A204.1 (cell line): ENCODE results near the gene SRGN.

ENCODE experiments used
- FAIRE-seq: peaks from 2 replicates; lab custom pipeline; 2012; peaks lifted over from hg19 to GRCh38; lab: Jason Lieb, UNC

SRGN gene

DNA sequence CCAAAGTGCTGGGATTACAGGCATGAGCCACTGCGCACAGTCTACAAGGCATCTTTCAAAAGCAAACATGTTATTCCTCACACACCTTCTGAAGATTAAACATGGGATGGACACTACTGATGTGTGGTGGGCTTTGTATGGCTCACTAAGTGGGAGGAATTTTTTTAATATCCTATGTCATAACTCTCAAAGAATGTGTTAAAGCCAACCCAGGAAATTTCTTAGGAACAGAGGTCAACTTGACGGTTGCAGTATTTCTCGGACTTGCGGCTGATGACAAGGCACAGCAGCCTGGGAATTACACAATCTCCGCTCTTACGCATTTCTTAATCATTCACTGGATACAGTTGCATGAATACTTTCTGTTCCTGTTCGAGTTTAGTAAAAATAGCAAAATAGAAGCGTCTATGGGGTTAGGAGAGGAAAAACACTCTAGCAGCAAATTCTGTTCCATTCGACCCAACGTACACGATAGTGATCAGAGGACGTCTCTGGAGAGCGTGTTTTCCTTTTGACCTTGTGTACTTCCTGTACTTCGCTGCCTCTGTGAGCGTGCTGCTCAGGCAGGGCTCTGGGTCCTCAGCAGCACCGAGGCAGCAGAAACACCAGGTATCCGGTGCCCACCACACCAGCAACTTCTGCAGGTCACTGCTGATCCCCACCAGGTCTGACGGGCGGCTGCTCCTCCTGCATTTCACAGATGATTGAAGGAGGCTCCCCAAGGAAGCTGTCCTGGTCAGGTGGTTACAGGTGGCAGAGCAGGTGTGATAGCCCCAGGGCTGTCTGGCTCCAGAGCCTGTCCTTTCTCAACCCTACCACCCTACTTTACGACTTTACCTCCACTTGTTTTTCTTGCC lies 26.4 kb upstream of the SRGN start:
- no peak for FAIRE-seq

DNA sequence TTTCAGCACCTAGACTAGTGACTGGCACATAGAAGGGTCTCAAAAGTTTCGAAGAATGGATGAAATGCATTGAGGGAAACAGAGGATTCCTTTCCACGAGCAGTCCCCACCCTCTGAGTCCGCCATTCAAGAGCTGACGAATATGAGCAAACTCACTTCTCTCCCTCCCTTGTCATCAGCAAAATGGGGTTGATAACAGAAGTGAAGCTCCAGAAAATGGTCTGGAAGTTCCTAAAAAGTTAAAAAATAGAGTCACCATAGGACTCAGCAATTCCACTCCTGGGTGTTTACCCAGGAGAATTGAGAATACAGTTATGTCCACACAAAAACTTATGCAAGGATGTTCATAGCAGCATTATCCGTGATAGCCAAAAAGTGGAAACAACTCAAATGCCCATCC lies 25.0 kb upstream of the SRGN start:
- FAIRE-seq: no peak

DNA sequence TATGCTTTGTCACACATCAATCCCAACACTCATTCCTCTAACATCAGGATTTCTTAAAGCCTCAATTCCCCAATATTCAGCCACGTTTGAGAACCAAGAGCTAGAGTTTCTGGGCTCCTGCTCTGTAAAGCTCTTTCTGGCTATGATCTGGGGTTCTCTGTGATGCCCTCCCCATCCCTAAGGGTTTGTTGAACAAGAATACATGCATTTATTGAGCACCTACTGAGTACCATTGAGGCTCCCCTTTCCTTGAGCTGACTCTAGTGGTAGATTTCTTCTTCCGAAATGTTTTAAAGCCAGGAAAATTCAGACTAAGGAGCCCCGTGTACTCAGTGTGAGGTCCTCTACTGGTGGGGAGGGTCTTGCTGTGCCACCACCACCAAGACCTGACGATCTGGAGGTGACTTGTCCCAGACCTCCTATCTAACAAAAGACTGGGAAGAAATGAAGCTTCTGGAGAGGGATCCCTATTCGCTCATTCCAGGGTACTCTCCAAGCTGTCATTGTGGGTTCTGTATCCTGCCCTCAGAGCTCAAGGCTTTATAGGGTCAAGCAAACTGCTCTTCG lies 23.1 kb upstream of the SRGN start:
- FAIRE-seq: no peak

DNA sequence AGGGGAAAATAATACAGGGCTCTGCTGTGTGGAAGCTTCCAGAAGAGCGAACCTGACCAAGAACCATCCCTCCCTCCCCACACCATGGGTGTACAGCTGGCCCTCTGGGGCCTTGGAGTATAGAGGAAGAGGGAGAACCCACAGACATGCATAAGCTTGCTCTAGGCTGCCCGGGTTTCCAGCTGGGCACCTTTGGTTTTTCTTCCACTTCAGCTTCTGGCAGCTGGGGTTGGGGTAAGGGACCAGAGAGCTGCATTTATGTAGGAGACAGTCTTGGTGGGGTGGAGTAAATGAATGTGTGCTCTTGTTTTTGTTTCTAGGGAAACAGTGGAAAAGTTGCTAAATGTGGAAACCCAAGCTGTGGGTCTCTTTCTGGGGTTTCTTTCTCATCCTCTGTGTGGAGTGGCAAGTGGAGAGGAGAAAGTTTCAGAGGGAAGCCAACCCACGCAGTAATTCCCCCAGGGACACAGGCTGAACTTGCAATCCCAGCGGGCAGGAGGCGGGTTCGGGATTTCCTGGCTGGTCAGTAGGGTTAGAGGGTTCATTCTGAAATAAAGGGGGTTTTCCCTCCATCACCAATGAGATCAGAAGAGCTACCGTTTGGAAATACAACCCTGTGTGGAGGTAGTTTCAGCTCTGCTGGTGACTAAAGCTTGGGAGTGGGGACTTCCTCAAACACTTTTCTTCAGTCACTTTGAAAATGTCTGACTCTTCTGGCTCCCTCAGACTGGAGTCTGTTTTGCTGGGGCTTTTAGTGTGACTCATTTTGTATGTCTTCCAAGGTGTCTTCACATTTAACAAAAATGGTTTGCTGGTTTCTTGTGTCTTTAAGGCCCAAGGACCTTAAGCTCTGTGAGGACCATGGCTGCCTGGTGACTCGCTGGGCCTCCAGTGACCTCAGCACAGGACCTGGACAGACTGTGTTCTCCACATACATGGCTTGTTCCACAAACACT lies 22.2 kb upstream of the SRGN start:
- no peak for FAIRE-seq

DNA sequence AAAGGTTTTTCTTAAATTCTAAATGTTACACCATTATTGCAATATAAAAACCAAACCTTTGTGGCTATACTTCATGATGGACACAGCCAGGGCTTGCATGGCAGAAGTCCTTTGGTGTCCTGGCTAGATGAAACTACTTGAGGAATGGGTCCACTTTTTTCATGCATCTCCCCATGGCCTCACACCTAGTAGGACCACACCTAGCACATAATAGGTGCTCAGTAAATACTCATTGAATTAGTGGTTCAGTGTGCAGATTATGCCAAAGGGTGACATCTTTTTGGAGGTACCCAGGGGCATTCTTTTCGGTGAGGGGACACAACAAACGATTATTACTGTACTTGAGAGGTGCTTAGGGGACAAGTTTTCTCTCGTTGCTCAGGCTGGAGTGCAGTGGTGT lies 20.7 kb upstream of the SRGN start:
- FAIRE-seq: no peak

DNA sequence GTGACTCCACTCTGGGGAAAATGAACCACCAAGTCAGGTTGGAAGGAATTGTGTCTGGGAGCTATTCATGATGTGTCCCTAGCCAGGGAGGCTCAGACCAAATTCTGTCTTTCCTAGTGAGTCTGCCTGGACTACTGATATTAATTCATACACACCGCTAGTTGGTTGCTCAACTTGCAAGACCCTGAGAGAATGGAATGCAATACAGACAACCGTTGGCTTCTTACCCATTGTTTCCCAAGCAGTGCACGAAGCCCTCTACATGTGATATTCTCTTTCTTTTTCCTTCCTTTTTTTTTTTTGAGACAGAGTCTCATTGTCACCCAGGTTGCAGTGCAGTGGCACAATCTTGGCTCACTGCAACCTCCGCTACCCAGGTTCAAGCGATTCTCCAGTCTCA lies 19.4 kb upstream of the SRGN start:
- no peak for FAIRE-seq

DNA sequence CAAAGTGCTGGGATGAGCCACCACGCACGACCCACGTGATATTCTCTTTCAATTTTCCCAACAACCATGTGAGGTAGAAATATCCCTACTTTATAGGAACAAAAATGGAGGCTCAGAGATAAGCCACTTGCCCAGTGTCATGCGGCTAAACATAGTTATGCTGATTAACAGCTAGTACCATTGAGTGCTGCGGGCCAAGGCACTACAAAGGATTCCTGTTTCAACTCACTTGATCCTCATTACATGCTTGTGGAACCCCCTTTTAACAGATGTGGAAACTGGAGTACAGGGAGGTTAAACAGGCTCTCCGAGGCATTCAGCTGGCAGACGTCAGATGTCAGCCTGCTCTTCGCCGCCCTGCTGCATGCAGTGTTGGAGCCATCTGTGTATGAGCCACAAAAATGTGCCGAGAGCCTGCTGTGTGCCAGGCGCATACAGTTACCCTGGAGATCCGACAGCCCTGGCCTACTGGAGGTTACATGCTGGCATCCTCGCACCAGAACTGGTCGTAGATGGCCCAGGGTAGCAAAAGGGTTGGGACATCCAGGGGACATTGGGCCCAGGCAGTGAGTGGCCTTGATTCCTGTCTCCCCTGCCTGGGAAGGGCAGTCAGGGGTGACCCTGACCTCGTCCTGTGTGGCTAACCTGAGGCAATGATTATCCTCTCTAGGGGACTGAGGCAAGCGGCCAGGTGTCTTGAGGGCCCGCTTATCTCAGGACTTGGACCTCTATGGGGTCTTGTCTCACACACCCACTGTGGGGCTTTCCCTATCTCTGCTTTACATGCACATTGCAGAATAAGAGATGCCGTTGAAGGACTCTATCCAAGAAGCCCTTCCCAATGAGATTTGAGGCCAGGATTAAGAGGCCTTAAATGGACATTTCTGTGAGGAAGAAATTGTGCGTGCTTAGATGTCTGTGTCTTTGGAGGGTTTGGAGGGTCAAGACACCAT lies 18.5 kb upstream of the SRGN start:
- no peak for FAIRE-seq

DNA sequence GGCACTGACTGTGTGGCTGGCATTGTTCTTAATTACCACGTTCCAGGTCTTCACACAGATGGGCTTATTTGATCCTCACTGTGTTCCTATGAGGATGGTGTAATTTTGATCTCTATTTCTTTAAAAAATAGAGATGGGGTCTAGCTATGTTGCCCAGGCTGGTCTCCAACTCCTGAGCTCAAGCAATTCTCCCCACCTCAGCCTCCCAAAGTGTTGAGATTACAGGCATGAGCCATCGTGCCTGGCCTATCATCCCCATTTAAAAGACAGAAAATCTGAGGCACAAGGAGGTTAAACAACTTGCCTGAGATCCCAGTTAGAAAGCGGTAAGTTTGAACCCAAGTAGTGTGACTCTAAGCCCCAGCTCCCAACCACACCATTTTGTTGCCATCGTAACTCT lies 17.0 kb upstream of the SRGN start:
- no peak for FAIRE-seq

DNA sequence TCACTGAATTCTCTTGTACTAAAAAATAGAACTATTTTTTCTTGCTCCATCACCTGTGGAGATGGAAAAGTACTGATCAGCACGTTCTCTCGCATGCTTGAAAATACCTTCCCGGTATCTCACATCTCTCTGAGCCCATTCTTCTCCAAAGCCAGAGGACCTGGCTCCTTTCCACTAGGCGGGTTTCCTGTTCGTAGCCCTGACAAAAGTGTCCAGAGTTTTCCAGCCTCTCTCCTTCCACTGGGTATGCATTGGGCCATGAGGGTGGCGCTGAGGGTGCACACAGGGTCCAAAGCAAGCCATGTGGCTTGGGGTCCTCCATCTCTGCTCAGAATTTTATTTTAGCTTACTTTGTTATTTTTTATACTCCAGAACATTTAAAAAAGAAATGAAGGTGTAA lies 16.3 kb upstream of the SRGN start:
- FAIRE-seq: no peak

DNA sequence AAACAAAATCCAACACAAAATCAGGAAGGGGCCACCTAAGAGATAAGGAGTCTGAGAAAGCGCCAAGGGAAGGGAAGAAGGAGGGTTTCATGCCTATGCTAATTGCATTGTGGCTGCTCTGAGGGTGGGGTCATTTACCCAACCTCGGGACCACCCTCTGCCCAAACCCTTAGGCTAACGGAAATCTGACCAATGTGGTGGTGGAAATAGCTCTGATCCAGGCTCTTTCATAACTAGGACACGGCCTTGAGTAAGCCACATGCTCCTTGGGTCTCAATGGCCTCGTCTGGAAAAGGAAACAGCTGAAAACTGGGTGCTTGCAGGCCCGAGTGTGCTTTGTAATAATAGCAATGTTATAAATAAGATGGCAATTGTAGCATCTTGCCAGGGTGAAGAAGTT lies 14.9 kb upstream of the SRGN start:
- no peak for FAIRE-seq

DNA sequence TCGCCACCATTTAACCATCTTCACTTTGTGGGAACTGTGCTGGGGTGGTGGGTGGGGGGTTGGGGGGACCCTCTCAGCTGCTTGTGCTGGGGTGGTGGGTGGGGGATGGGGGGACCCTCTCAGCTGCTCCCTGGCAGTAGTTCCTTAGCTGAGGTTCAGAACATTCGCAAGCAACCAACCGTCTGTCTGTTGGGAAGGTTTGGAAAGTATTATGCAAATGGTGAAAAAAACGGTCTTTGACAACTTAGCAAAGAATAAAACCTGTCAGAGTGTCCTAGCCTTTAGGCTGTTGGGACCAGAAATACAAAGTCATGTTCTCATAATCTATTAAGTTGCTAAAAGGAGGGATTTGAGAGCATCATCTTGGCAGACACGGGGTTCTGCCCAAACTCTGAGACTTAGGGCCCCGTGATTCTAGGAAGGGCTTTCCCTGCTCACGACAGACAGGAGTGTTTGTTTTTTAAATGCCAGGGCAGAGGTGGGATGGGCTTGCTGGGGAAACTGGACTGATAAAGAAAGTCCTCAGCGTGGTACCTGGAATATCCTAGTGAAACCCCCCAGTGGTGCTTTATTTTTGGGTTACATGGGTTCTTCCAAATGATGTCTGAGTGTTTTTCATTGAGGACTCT lies 14.1 kb upstream of the SRGN start:
- FAIRE-seq: no peak

DNA sequence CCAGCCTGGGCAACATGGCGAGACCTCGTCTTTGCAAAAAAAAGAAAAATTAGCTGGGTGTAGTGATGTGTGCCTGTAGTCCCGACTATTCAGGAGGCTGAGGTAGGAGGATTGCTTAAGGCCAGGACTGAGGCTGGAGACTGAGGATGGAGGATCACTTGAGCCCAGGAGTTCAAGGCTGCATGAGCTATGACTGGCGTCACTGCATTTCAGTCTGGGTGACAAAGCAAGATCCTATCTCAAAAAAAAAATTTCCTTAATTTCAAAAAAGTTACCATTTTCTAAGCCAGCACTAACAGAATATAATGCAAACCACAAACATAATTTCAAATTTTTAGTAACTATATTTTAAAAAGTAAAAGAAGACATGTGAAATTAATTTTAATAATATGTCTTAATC lies 13.4 kb upstream of the SRGN start:
- peak; percentile 39 for FAIRE-seq

DNA sequence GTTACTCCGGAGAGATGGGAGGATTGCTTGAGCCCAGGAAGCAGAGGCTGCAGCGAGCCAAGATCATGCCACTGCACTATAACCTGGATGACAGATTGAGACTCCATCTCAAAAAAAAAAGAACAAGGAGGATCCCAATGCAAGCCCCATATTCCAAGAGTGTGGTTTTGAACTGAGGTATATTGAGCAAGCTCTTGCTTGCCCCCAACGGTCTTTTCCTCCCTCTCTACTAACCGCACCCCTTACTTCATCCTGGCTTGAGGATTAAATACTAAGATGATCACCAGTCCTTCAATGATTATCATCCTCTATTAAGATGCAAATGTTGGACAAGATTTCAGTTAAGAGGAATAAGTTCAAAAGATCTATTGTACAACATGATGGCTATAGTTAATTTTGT lies 12.5 kb upstream of the SRGN start:
- no peak for FAIRE-seq

DNA sequence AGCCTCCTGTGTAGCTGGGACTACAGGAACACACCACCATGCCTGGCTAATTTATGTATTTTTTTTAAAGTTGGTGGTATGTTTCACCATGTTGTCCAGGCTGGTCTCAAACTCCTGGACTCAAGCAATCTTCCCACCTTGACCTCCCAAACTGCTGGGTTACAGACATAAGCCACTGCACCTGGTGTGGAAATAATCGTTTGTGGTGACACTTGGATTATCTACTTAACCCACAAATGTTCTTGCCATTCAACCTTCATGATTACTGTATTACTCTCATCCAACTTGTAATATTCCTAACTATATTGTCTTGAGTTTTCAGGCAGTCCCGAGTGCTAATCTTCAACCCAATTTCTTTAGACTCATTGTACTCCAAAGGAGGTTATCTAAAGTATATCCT lies 9.6 kb upstream of the SRGN start:
- FAIRE-seq: no peak

DNA sequence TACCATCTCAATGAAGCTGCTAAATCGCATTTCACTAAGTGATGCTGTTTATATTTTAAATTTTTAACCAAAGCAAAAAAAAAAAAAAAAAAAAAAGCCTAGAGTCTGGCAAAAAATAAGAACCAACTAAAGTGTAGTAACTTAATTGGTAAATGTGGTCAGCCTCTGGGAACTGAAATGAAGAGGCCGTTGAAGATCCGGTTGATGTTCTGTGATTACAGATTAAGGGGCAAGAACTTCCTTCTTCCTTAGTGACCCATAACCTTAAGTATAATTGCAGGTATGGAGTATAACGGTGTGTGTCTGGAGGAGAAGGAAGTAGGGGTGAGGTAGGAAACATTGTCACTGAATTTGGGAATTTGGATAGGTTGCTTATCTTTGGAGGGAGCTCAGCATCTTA lies 7.7 kb upstream of the SRGN start:
- FAIRE-seq: no peak

DNA sequence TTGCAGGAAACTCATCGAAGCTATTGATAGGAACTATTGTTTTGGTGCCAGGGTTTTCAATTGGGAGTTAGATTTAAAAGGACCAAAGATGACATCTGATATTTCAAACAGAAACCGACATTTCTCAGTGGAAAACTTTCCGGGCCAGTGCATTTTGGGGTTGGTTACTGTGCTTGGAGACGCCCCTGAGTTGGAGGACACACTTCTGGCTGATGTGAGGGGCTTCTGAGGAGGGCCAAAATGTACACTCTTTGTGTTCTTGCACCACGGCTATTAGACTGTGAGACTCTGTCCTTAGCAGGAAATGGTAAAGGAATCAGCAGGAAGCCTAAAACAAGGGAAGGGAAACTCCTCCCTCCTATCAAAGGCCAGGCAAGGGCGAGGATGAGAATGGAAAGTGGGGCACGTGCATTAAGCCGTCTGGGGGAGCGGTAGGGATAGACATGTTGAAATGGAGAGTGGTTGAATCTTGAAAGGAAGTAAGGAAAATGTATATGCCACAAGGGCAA lies 1.8 kb upstream of the SRGN start:
- no peak for FAIRE-seq

DNA sequence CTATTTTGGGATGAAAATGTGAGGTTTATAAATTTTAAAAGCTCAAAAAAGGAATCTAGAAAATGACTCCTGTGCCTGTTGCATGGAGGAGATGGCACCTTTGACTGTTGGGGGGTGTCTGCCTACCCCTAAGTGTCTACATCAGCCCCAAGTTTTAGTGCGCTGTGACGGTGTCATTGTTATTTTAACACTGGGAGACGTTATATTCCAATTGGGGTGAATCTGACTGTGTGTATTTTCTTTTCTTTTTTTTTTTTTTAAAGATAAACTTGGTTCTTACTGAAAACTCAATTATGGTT lies 517 bp downstream of the SRGN start:
- no peak for FAIRE-seq

DNA sequence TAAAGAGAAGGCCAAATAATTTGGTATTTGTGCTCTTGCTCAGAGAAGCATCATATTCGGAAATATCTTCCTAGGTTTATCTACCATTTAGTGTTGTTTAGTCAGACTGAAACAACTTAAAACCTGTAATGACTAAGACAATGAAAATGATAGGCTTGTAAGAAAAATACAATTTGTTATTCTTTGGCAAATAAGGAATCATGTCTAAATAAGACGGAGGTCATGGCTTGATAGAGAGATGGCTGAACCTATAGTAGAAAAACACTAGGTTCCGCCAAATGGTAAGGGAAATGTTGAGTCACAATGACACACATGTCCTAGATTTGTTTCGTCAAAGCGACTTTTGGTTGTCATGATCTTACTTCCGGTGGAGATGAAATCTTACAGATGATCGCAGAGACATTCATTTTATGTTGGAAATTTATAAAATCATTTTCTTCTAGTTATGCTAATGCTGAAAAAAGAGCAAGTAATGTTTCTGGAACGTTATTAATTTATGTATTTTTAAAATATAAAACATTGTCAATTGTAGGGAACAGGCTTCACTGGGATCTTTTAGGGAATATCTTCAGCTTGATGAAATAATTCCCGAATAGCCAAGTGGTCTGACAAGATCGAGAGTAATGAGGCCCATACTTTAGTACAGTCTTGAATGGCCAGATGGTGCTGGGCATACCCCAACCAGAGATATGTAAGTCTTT lies 1.0 kb downstream of the SRGN start:
- FAIRE-seq: no peak

DNA sequence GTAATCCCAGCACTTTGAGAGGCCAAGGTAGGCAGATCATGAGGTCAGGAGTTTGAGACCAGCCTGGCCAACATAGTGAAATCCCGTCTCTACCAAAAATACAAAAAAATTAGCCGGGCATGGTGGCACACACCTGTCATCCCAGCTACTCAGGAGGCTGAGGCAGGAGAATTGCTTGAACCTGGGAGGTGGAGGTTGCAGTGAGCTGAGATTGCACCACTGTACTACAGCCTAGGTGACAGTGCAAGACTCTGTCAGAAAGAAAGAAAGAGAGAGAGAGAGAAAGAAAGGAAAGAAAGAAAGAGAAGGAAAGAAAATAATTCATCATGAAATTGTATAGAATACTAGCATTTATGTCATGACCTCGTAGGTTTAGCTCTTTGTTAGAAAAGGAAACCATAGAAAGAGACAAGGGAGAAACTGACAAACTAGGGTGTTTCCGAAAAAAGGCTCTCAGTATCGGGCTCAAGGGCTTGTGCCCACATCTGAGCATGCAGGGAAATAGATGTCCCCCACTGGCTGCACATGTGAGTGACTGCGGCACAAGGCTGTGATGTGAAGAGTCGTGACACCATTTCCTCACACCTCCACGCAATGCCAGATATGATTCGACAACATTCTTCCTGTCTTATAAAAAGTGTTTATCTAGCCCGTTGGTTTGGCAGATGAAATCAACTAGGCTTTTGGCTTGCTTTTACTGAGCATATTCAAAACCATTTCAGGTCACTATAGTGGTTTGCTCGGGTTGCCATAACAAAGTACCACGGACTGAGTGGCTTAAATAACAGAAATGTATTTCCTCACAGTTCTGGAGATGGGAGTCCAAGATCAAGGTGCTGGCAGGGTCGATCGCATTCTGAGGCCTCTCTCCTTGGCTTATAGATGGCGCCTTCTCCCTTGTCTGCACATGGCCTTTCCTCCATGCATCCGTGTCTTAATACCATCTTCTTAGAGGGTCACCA lies 2.0 kb downstream of the SRGN start:
- FAIRE-seq: no peak

DNA sequence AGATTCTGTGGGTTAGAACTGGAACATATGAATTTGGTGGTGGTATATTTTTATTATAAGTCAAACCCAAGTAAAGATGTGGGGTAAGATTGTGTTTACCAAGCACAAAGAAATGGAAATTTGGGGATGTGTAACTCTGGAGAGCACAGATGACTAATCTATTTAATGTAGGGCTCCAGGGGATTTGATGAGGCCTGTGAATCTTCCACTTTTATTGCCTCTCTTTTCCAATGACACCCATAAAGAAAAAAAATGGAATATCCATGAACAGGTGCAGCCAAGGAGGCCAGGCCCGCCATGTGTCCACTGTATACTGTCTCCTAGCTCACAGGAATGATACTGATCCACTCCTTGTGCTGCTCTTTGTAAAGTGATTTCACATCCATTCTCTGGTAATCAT lies 2.8 kb downstream of the SRGN start:
- FAIRE-seq: no peak
